Stomach (tissue), 4 donors: Measurements from ENCODE around the gene RRAS.

ENCODE experiments used
- POLR2A ChIP-seq, 4 donors: fragments of 450-650 bp; IDR thresholded peaks; one replicate each; pipeline ENCODE4 v1.6.1; 2016; ENCODE audit warnings: antibody characterized with exemption in 4 of 4, control low read depth in 2 of 4, mild to moderate bottlenecking in 1 of 4, moderate library complexity in 1 of 4
- TF ChIP-seq, protein P1 (sequence below), 7 experiments: fragments of 450-650 bp in 4 of 7; fragments of 200-600 bp in 3 of 7; sonication (generic) in 3 of 7; IDR thresholded peaks; one replicate each; pipeline ENCODE4 v1.5.1; 2016 to 2019; ENCODE audit warnings: antibody characterized with exemption in 7 of 7, control low read depth in 2 of 7, mild to moderate bottlenecking in 1 of 7

DNA sequence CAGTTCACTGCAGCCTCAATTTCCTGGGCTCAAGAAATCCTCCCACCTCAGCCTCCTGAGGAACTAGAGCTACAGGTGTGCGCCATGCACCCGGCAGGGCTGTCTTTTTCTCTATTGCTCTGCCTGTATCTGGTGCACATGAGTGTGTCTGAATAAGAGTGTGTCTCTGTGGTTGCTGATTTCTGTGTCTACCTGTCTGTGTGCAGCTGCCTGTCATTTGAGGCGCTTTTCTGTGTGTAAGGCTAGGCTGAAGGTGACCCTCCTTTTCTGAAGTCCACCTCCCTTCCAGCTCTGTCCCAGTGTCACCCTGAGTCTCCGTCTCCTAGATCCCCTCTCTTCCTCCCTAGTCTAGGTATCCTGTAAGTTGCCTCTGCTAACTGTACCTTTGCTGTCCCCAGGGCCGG lies 50.4 kb downstream of the RRAS start:
- TF ChIP-seq, protein P1, sequence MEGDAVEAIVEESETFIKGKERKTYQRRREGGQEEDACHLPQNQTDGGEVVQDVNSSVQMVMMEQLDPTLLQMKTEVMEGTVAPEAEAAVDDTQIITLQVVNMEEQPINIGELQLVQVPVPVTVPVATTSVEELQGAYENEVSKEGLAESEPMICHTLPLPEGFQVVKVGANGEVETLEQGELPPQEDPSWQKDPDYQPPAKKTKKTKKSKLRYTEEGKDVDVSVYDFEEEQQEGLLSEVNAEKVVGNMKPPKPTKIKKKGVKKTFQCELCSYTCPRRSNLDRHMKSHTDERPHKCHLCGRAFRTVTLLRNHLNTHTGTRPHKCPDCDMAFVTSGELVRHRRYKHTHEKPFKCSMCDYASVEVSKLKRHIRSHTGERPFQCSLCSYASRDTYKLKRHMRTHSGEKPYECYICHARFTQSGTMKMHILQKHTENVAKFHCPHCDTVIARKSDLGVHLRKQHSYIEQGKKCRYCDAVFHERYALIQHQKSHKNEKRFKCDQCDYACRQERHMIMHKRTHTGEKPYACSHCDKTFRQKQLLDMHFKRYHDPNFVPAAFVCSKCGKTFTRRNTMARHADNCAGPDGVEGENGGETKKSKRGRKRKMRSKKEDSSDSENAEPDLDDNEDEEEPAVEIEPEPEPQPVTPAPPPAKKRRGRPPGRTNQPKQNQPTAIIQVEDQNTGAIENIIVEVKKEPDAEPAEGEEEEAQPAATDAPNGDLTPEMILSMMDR (IDR thresholded peaks at IDR 0.05): no peak
- TF ChIP-seq POLR2A (IDR thresholded peaks at IDR 0.05): no peak
